Esophagus muscularis mucosa (tissue), 4 donors: ENCODE measurements around the gene TTC4. TPM values are rescaled to one million over a fixed set of nuclear protein-coding genes. Genes with fewer than 3 reads are reported as not detected.

Experiments used
- DNase-seq: peaks from one replicate; pipeline ENCODE4 v3.0.0-alpha.2; 2017; ENCODE audit errors: extremely low spot score
- H3K27ac ChIP-seq, 4 donors: fragments of 200-600 bp; sonication (generic); replicated peaks in 1 of 4; 1 replicate in 3 of 4; 2 replicates in 1 of 4; pipeline ENCODE4 v1.5.1; 2016 to 2019; ENCODE audit warnings: mild to moderate bottlenecking in 1 of 4
- H3K27me3 ChIP-seq, 4 donors: fragments of 200-600 bp; sonication (generic); one replicate each; pipeline versions ENCODE4 v1.5.1 to v1.6.0; 2016 to 2019
- H3K36me3 ChIP-seq, 4 donors: fragments of 200-600 bp; sonication (generic); one replicate each; pipeline ENCODE4 v1.5.1; 2016 to 2019
- H3K4me1 ChIP-seq, 4 donors: fragments of 200-600 bp; sonication (generic); one replicate each; pipeline ENCODE4 v1.5.1; 2016 to 2019
- H3K4me3 ChIP-seq, 4 donors: fragments of 200-600 bp; sonication (generic); 1 replicate in 2 of 4; 2 replicates in 2 of 4; pipeline ENCODE4 v1.5.1; 2016 to 2019; ENCODE audit warnings: mild to moderate bottlenecking in 4 of 4, moderate library complexity in 1 of 4
- H3K9me3 ChIP-seq, 4 donors: fragments of 200-600 bp; sonication (generic); 1 replicate in 3 of 4; 2 replicates in 1 of 4; pipeline ENCODE4 v1.5.1; 2016 to 2019
- EP300 ChIP-seq: sonication (generic); formaldehyde crosslinking; IDR thresholded peaks from one replicate; pipeline ENCODE4 v1.6.1; 2017; ENCODE audit warnings: antibody characterized with exemption
- POLR2A ChIP-seq: fragments of 450-650 bp; IDR thresholded peaks from one replicate; pipeline ENCODE4 v1.6.1; 2017; ENCODE audit warnings: antibody characterized with exemption, moderate library complexity, mild to moderate bottlenecking, low read depth
- POLR2AphosphoS5 ChIP-seq, 2 donors: sonication (generic); formaldehyde crosslinking; IDR thresholded peaks; one replicate each; pipeline ENCODE4 v1.6.1; 2017; ENCODE audit warnings: antibody characterized with exemption in 2 of 2
- WGBS: methylation state at CpG from one replicate; pipeline ENCODE4 v1.1.5; 2018; 5-methylcytosine and 5-hydroxymethylcytosine counted together
- intact Hi-C: fragments of 100-400 bp; cut with DNase I; formaldehyde crosslinking; loops from one replicate; pipeline ENCODE4 v1.15.1; 2023
- total RNA-seq, 4 donors: library from RNA; depleted of rRNA; stranded (reverse); fragments of >200 nt; gene quantifications; one replicate each; pipeline versions ENCODE4 v1.1.0 to v1.2.1, GENCODE V29; 2016
- TF ChIP-seq, protein P1 (sequence below), 3 experiments: fragments of 200-600 bp in 2 of 3; fragments of 450-650 bp in 1 of 3; sonication (generic) in 2 of 3; IDR thresholded peaks; one replicate each; pipeline ENCODE4 v1.5.1; 2017 to 2019; ENCODE audit warnings: antibody characterized with exemption in 3 of 3, mild to moderate bottlenecking in 2 of 3, moderate library complexity in 1 of 3

Gene TTC4
- total RNA-seq, 4 donors from 2014 or later = 10.8 to 16.4 (median 13.8) TPM

DNA sequence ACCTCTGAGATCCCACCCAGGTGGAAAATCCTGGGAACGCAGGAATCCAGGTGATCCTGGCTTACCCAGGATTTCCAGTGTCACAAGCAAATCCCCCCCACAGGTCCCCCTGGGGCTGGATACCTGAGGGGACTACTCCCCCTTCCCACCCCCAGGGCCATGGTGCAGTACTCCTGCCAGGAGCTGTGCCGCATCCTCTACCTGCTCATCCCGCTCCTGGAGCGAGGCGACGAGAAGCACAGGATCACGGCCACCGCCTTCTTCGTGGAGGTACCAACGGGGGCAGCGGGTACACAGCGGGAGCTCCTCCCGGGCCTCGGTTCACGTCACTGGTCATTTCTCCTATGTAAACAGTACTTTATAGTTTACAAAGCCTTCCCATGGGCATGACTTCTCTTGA lies 20.4 kb upstream of the TTC4 start:
- Histone ChIP-seq H3K27ac (no peak overlapping the region), H3K36me3 (peaks cover 8 to 47% (median 25%) of the 10 kb centered on the region in 4 donors), H3K27me3 (no peaks in the 10 kb centered on the region), H3K4me3 (no peak overlapping the region), H3K4me1 (no peaks in the 10 kb centered on the region), H3K9me3 (no peaks in the 10 kb centered on the region)
- TF ChIP-seq, protein P1, sequence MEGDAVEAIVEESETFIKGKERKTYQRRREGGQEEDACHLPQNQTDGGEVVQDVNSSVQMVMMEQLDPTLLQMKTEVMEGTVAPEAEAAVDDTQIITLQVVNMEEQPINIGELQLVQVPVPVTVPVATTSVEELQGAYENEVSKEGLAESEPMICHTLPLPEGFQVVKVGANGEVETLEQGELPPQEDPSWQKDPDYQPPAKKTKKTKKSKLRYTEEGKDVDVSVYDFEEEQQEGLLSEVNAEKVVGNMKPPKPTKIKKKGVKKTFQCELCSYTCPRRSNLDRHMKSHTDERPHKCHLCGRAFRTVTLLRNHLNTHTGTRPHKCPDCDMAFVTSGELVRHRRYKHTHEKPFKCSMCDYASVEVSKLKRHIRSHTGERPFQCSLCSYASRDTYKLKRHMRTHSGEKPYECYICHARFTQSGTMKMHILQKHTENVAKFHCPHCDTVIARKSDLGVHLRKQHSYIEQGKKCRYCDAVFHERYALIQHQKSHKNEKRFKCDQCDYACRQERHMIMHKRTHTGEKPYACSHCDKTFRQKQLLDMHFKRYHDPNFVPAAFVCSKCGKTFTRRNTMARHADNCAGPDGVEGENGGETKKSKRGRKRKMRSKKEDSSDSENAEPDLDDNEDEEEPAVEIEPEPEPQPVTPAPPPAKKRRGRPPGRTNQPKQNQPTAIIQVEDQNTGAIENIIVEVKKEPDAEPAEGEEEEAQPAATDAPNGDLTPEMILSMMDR (IDR thresholded peaks at IDR 0.05) = no peak
- TF ChIP-seq POLR2AphosphoS5 (IDR thresholded peaks at IDR 0.05) = no peak
- no peak for DNase-seq
- 96% methylated on average over 15 of the region's 15 CpGs for WGBS
- intact Hi-C loops = no loop called here

DNA sequence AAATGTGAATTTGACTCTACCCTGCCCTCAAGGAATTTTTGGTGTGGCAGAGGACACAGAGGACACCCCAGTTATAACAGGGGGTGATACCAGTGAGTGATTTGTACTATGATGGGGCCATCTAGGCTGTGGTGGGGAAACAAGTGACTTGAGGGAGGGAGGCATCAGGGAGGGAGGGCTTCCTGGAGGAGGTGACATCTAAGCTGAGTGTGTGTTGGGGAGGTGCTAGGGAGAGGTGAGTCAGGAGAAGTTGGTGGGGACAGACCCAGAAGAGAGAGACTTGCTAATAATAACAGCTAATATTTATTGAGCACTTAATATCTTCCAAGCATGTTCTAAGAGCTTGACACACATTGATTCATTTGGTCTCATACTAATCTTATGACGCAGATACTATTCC lies 19.9 kb upstream of the TTC4 start:
- WGBS = 86% methylated on average over 1 of the region's 1 CpG
- H3K4me1 ChIP-seq = no peaks in the 10 kb centered on the region
- intact Hi-C loops = no loop called here
- H3K27ac ChIP-seq = no peak overlapping the region
- no peak for TF ChIP-seq POLR2A
- TF ChIP-seq, protein P1 (IDR thresholded peaks at IDR 0.05) = no peak
- no peaks in the 10 kb centered on the region for H3K27me3 ChIP-seq
- H3K9me3 ChIP-seq = no peaks in the 10 kb centered on the region
- DNase-seq = no peak
- H3K36me3 ChIP-seq = peaks cover 8 to 51% (median 26%) of the 10 kb centered on the region in 4 donors
- no peak overlapping the region for H3K4me3 ChIP-seq

DNA sequence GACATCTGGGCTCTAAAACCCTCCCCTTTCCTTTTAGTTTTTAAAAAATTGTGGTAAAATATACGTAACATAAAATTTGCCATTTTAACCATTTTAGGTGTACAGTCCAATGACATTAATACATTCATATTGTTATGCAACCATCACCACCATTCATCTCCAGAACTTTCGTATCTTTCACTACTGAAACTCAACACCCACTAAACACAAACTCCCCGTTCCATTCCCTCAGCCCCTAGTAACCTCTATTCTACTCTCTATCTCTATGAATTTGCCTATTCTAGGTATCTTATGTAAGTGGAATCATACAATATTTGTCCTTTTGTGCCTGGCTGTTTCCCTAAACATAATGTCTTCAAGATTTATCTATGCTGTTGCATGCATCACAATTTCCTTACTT lies 19.4 kb upstream of the TTC4 start:
- DNase-seq = no peak
- Histone ChIP-seq H3K27me3 (no peaks in the 10 kb centered on the region), H3K36me3 (peaks cover 8 to 56% (median 29%) of the 10 kb centered on the region in 4 donors), H3K4me3 (no peak overlapping the region), H3K27ac (no peak overlapping the region), H3K4me1 (no peaks in the 10 kb centered on the region), H3K9me3 (no peaks in the 10 kb centered on the region)
- WGBS = 86% methylated on average over 3 of the region's 3 CpGs
- intact Hi-C loops = no loop called here
- TF ChIP-seq POLR2AphosphoS5 (IDR thresholded peaks at IDR 0.05) (no peak), POLR2A (no peak), EP300 (no peak)
- TF ChIP-seq, protein P1 (IDR thresholded peaks at IDR 0.05) = no peak

DNA sequence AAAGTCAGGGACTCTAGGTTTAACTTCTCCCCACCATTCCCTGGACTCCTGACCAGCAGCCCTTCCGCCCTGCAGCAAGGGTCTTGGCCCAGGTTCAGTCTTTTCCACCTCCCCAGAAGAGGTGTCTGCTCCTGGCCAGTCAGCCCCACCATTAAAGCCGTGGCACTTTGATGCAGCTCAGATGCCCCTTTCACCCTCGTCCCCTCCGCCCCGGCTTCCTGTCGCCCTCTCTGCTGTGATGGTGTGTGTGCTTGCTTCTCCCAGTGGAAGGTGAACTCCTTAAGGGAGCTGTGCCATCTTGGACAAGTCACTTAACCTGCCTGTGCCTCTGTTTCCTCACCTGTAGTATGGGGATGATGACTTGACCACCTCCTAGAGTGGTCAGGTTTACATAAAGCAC lies 17.8 kb upstream of the TTC4 start:
- TF ChIP-seq, protein P1 (IDR thresholded peaks at IDR 0.05) = no peak
- no peak for TF ChIP-seq POLR2A
- DNase-seq = no peak
- no peaks in the 10 kb centered on the region for H3K9me3 ChIP-seq
- no peaks in the 10 kb centered on the region for H3K27me3 ChIP-seq
- 82% methylated on average over 6 of the region's 6 CpGs for WGBS
- intact Hi-C loops = no loop called here
- no peak overlapping the region for H3K27ac ChIP-seq
- no peak overlapping the region for H3K4me3 ChIP-seq
- peaks cover 8 to 64% (median 34%) of the 10 kb centered on the region in 4 donors for H3K36me3 ChIP-seq
- no peaks in the 10 kb centered on the region for H3K4me1 ChIP-seq

DNA sequence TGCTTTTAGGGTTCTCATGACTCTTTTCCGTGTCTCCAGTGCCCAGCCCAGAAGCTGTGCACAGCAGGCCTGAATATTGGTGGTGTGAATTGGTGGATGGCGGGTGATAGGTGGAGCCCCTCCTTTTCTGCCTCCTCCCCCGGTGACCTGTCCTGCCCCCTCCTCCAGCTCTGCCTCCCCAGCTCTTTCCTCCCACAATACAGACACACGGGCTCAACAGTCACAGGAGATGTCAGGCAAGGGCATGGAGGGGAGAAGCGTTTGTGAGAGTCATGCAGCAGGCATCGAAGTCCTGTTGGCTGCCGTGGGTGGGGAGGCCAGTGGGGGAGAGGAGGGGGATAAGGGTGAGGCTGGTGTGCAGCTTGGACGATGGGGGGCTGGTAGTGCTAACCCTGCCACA lies 17.3 kb upstream of the TTC4 start:
- 68% methylated on average over 8 of the region's 8 CpGs for WGBS
- TF ChIP-seq POLR2AphosphoS5 (IDR thresholded peaks at IDR 0.05) = no peak
- TF ChIP-seq, protein P1 (IDR thresholded peaks at IDR 0.05) = no peak
- no peak for TF ChIP-seq POLR2A
- TF ChIP-seq EP300 = no peak
- no peak for DNase-seq
- H3K27ac ChIP-seq = no peak overlapping the region
- H3K27me3 ChIP-seq = no peaks in the 10 kb centered on the region
- H3K9me3 ChIP-seq = no peaks in the 10 kb centered on the region
- H3K36me3 ChIP-seq = peaks cover 8 to 65% (median 34%) of the 10 kb centered on the region in 4 donors
- H3K4me1 ChIP-seq = no peaks in the 10 kb centered on the region
- intact Hi-C loops = no loop called here
- H3K4me3 ChIP-seq = no peak overlapping the region
